HL-60/S4 treated with phorbol 12-myristate 13-acetate at 8.2 ng/mL for 4 days and 3 days (cell line): ENCODE data around the gene C1QTNF4.
"Not testable (repeated sequence)": the region's sequence is repeated elsewhere in the genome, so short reads cannot be mapped to it uniquely, and the experiment has no call there.

Experiments used
- in situ Hi-C: fragments of 300-500 bp; cut with MboI; formaldehyde crosslinking; loops from 2 replicates; pipeline ENCODE4 v1.15.0; 2022; ENCODE audit warnings: low sequenced_read_pairs

The C1QTNF4 gene

GRCh38 chr11:47593934-47594855 lies at the start of gene C1QTNF4:
C1QTNF4 (minus strand) TSS chr11:47594411; CDS start chr11:47590810, 3,601 bp downstream.
- in situ Hi-C loops: no loop called here

- in situ Hi-C loops: no loop called here
Measured at GRCh38 chr11:47642099-47642855, 48.1 kb upstream of the C1QTNF4 start, which contains the start of gene MTCH2. MTCH2 (minus strand) TSS chr11:47642559; CDS start chr11:47642465, 94 bp downstream.

GRCh38 chr11:47641600-47642098 lies 47.4 kb upstream of the C1QTNF4 start:
- in situ Hi-C loops: no loop called here

GRCh38 chr11:47640506-47640905 lies 46.3 kb upstream of the C1QTNF4 start:
- in situ Hi-C loops: not testable (repeated sequence)

- in situ Hi-C loops: not testable (repeated sequence)
Measured at GRCh38 chr11:47636331-47636730, 42.1 kb upstream of the C1QTNF4 start.

- in situ Hi-C loops: no loop called here
Measured at GRCh38 chr11:47631473-47631872, 37.3 kb upstream of the C1QTNF4 start.

GRCh38 chr11:47628026-47628425 lies 33.8 kb upstream of the C1QTNF4 start:
- in situ Hi-C loops: no loop called here

GRCh38 chr11:47626234-47626633 lies 32.0 kb upstream of the C1QTNF4 start:
- in situ Hi-C loops: no loop called here

- in situ Hi-C loops: no loop called here
Measured at GRCh38 chr11:47620836-47621378, 26.7 kb upstream of the C1QTNF4 start.

GRCh38 chr11:47617417-47617809 lies 23.2 kb upstream of the C1QTNF4 start:
- in situ Hi-C loops: no loop called here

- in situ Hi-C loops: no loop called here
Measured at GRCh38 chr11:47616726-47617416, 22.7 kb upstream of the C1QTNF4 start.

GRCh38 chr11:47615249-47615648 lies 21.0 kb upstream of the C1QTNF4 start:
- in situ Hi-C loops: no loop called here

GRCh38 chr11:47611348-47611794 lies 17.2 kb upstream of the C1QTNF4 start:
- in situ Hi-C loops: no loop called here

GRCh38 chr11:47609675-47610074 lies 15.5 kb upstream of the C1QTNF4 start:
- in situ Hi-C loops: no loop called here

GRCh38 chr11:47607380-47607779 lies 13.2 kb upstream of the C1QTNF4 start:
- in situ Hi-C loops: no loop called here

- in situ Hi-C loops: no loop called here
Measured at GRCh38 chr11:47606731-47607130, 12.5 kb upstream of the C1QTNF4 start.

- in situ Hi-C loops: no loop called here
Measured at GRCh38 chr11:47605921-47606320, 11.7 kb upstream of the C1QTNF4 start.

GRCh38 chr11:47603295-47603694 lies 9.1 kb upstream of the C1QTNF4 start:
- in situ Hi-C loops: no loop called here

- in situ Hi-C loops: no loop called here
Measured at GRCh38 chr11:47599902-47600301, 5.7 kb upstream of the C1QTNF4 start.

GRCh38 chr11:47595967-47596366 lies 1.8 kb upstream of the C1QTNF4 start:
- in situ Hi-C loops: no loop called here

- in situ Hi-C loops: no loop called here
Measured at GRCh38 chr11:47595029-47595428, 818 bp upstream of the C1QTNF4 start.
